Measurements from ENCODE around the gene FGF12.
A peak's percentile ranks its signal among the peaks of the same experiment; 100 is the strongest.

The FGF12 gene

GRCh38 chr3:192408647-192409200, 318.6 kb downstream of the FGF12 start:
- no peak for FAIRE-seq

- no peak for FAIRE-seq
Observed at GRCh38 chr3:192408007-192408646, 319.2 kb downstream of the FGF12 start.

DNA sequence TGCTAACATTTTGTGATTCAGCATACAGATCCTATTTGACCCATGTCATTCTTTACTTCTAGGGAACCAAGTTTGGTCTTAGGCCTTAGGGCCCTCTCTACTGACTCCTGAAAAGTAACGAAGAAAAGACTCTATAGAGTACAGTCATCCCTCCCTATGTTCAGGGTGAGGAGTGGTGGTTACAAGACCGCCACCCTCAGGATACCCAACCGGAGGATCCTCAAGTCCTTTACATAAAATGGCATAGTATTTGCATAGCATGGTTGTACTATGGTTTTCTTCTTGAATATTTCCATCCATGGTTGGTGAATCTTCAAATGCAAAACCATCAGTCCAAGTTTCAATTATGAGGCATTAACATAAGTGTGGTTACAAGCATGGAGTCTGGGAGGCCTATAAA, 327.6 kb downstream of the FGF12 start:
- FAIRE-seq = no peak

- FAIRE-seq = no peak
Observed at GRCh38 chr3:192397012-192397411, 330.3 kb downstream of the FGF12 start.

DNA sequence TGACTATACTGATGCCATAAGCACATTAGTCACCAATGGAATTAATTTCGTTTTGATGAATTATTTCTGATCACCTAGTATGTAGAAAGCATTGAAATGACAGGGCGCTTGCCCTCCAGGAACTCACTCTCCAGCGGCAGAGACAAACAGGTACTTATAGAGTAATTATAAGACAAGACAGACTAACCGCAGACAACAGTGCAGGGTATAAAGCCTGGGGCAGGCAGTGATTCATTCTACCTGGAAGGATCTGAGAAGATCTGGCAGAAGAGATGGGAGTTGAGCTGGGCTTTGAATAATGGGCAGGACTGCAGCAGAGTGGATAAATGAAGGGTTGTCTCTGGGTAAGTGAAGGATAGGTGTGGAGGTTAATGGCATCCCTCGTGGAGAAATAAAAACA, 331.8 kb downstream of the FGF12 start:
- FAIRE-seq = no peak

DNA sequence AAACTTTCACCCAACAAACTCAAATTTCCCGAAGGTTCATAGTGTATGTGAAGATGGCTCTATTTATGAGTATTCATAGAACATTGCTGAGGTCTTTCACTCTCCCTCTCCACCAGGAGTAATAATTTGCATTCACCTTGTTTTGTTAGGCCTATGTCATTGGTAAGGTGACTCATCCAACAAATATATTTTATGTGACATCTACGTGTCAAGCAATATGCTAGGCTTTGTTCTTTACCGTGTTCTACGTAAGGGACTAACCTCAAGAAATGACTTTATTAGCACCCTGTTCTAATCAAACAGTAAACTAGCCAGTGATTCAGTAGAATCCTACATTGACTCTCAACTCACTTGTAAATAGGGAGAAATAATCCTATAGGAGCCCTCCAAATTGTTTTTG, 334.4 kb downstream of the FGF12 start:
- no peak for FAIRE-seq

DNA sequence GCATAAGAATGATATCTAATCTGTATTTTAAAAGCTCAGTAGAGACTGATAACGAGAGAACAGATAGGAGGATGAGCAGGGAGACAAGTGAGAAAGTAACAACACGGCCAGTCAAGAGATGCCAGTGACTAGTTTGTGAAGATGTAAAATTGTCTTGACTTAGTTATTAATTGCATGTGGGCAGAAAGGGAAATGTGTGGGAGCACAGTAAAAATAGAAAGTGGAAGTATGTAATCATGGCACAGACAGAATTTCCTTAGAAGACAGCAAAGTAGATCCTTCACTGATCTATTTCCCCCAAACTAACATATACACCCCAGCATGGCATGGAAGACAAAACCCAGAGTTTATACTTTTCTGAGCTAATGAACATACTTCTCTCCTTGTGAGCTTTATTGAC, 344.5 kb downstream of the FGF12 start:
- FAIRE-seq = no peak

DNA sequence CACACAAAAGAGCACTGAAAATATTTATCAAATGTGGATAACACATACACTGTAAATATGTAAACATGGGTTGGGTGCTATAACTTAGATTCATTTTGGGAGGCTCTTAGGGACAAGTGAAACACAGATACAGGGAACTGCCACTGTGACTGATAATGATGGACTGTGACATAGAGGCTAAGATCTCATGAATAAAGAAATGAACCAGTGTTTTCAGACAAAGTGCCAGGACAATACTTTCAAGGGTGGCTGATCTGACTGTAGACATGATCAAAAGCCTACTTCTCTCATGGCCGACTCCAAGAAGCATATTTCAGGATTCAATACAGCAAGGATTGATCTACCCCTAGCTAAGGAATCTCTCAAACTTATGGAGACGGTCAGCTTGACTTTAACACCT, 353.8 kb downstream of the FGF12 start:
- no peak for FAIRE-seq

DNA sequence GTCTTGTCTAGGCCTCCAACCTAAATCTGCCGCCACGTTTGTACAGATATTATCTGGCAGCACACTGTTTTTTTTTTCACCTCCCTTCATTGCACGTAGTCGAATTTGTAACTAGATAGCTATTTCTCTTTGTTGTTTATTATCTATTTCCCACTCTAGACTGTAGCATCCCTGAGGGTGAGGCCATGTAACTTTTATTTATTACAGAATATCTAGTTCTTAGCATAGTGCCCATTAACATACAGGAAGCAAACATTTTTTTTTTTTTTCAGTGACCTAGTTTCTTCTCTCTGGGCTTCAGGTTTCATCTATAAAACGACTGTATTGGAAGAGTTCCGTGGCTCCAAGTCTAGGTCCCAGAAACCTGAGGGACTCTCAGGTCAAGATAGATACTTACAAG, 354.3 kb downstream of the FGF12 start:
- no peak for FAIRE-seq

DNA sequence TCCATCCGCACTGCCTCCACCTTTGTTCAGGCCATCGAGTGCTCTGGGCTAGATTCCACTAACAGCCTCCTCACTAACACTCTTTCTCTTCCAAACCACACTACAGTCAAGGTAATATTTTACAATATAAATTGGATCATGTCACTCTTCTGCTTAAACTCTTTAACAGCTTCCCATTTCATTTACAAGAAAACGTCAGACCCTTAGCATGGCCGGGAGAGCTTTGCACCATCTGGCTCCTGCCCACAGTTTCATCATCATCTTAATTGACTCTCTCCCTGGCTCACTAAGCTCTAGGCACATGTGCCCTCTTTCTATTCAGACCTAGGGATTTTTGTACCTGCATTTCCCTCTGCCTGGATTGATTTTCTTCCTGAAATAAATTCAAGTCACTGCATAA, 354.7 kb downstream of the FGF12 start:
- no peak for FAIRE-seq

- no peak for FAIRE-seq
Observed at GRCh38 chr3:192371870-192372400, 355.4 kb downstream of the FGF12 start.

DNA sequence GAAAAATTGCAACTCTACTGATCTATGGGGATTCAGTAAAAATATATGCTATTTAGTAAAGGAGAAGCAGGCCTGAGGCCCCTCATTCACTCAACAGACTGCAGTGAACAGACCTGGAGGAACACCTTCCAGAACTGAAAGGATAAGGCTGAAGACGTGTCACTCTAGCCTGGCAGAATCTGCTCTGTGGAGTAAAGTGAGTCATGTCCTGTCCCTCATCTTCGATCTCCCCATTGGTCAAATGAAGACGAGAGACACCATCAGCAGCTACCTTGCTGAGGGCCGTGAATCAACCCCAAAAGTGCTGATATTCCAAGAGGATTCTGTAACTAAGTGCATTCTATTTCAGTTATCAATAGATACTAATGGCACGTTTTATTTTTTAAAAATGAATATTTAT, 359.7 kb downstream of the FGF12 start:
- no peak for FAIRE-seq

- FAIRE-seq = no peak
Observed at GRCh38 chr3:192366916-192367315, 360.4 kb downstream of the FGF12 start.

- FAIRE-seq = no peak
Observed at GRCh38 chr3:192365571-192365970, 361.8 kb downstream of the FGF12 start.

DNA sequence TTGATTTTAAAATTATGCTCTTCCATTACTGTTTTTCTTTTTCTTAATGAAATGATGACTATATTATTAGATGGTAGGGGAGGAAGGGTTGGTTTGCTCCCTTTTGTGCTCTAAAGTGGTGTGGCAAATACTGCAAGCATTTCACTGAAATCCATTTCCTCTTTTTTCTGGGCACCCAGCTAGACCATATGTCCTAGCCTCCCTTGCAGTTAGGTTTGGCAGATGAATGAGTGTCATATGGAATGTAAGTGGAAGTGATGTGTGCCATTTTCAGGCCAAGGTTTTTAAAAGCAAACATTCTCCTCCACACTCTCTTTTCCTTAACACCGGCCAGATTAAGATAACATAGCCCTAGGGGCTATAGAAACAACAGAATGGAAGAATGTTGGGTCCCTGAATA, 363.0 kb downstream of the FGF12 start:
- no peak for FAIRE-seq

DNA sequence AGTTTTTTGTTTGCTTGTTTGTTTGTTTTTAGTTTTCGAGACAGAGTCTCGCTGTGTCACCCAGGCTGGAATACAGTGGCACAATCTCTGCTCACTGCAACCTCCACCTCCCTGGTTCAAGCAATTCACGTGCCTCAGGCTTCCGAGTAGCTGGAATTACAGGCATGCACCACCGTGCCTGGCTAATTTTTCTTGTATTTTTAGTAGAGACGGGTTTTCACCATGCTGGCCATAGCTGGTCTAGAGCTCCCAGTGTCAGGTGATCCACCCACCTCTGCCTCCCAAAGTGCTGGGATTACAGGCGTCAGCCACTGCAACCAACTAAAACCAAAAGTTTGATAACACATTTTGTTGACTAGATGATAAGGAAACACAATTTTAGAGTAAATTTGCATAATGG, 372.7 kb downstream of the FGF12 start:
- no peak for FAIRE-seq

GRCh38 chr3:192352142-192352541, 375.2 kb downstream of the FGF12 start:
- no peak for FAIRE-seq

GRCh38 chr3:192351441-192351840, 375.9 kb downstream of the FGF12 start:
- FAIRE-seq = no peak

- FAIRE-seq = no peak
Observed at GRCh38 chr3:192340031-192340430, 387.3 kb downstream of the FGF12 start.

GRCh38 chr3:192339214-192339613, 388.1 kb downstream of the FGF12 start:
- FAIRE-seq = no peak

DNA sequence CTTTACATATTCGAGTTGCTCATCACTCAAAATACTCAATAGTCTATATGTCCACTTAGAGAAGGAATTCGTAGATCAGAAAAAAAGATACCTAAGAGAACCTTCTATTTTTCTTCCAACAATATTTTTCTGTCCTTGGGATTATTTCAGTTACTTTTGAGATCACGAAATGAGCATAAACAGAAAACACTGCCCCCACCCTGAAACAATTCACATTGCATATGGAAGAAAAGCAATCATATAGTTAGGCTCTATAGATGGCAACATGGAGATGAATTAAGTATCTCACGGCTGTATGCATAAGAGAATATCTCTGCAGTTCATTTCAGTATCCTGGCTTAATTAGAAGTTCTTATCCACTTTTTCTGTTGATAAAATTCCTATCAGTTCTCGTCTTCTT, 391.1 kb downstream of the FGF12 start:
- FAIRE-seq = no peak

- FAIRE-seq = no peak
Observed at GRCh38 chr3:192332386-192333291, 394.7 kb downstream of the FGF12 start.

- peak; percentile 59 for FAIRE-seq
Observed at GRCh38 chr3:192331749-192332385, 395.5 kb downstream of the FGF12 start.
